ENCODE results near the gene ZNF580.

ZNF580 gene

GRCh38 chr19:55676383-55676782 is 35.6 kb downstream of the ZNF580 start:
- Mint-ChIP-seq H3K4me3 (peak overlapping the region; percentile 97), H3K4me1 (ENCODE audit: low read depth) (peaks cover 40% of the 10 kb centered on the region), H3K27ac (peak overlapping the region; percentile 46), H3K9me3 (no peaks in the 10 kb centered on the region), H3K27me3 (ENCODE audit: low read depth) (no peaks in the 10 kb centered on the region), H3K36me3 (ENCODE audit: low read depth) (peaks cover 24% of the 10 kb centered on the region)

GRCh38 chr19:55676889-55677505 is 36.2 kb downstream of the ZNF580 start:
- Mint-ChIP-seq H3K27me3 (ENCODE audit: low read depth) (no peaks in the 10 kb centered on the region), H3K9me3 (no peaks in the 10 kb centered on the region), H3K36me3 (ENCODE audit: low read depth) (peaks cover 22% of the 10 kb centered on the region), H3K4me3 (peak overlapping the region; percentile 97), H3K27ac (peak overlapping the region; percentile 46), H3K4me1 (ENCODE audit: low read depth) (peaks cover 38% of the 10 kb centered on the region)

GRCh38 chr19:55677572-55678028 is 36.8 kb downstream of the ZNF580 start:
- no peaks in the 10 kb centered on the region for H3K9me3 Mint-ChIP-seq
- peaks cover 21% of the 10 kb centered on the region for H3K36me3 Mint-ChIP-seq (ENCODE audit: low read depth)
- peak overlapping the region; percentile 31 for H3K4me3 Mint-ChIP-seq
- peaks cover 38% of the 10 kb centered on the region for H3K4me1 Mint-ChIP-seq (ENCODE audit: low read depth)
- H3K27me3 Mint-ChIP-seq (ENCODE audit: low read depth): no peaks in the 10 kb centered on the region
- H3K27ac Mint-ChIP-seq: peak overlapping the region; percentile 44

- H3K36me3 Mint-ChIP-seq (ENCODE audit: low read depth): peaks cover 21% of the 10 kb centered on the region
- H3K4me3 Mint-ChIP-seq: no peak overlapping the region
- no peaks in the 10 kb centered on the region for H3K9me3 Mint-ChIP-seq
- peaks cover 38% of the 10 kb centered on the region for H3K4me1 Mint-ChIP-seq (ENCODE audit: low read depth)
- no peaks in the 10 kb centered on the region for H3K27me3 Mint-ChIP-seq (ENCODE audit: low read depth)
- H3K27ac Mint-ChIP-seq: no peak overlapping the region
Measured at GRCh38 chr19:55678121-55678671, 37.4 kb downstream of the ZNF580 start.

- peaks cover 29% of the 10 kb centered on the region for H3K4me1 Mint-ChIP-seq (ENCODE audit: low read depth)
- peak overlapping the region; percentile 13 for H3K27ac Mint-ChIP-seq
- H3K9me3 Mint-ChIP-seq: no peaks in the 10 kb centered on the region
- H3K27me3 Mint-ChIP-seq (ENCODE audit: low read depth): no peaks in the 10 kb centered on the region
- H3K36me3 Mint-ChIP-seq (ENCODE audit: low read depth): peaks cover 26% of the 10 kb centered on the region
- no peak overlapping the region for H3K4me3 Mint-ChIP-seq
Measured at GRCh38 chr19:55679343-55680257, 38.8 kb downstream of the ZNF580 start.

GRCh38 chr19:55680339-55681130 is 39.7 kb downstream of the ZNF580 start:
- Mint-ChIP-seq H3K36me3 (ENCODE audit: low read depth) (peaks cover 24% of the 10 kb centered on the region), H3K4me1 (ENCODE audit: low read depth) (peaks cover 28% of the 10 kb centered on the region), H3K9me3 (no peaks in the 10 kb centered on the region), H3K27me3 (ENCODE audit: low read depth) (no peaks in the 10 kb centered on the region), H3K4me3 (no peak overlapping the region), H3K27ac (no peak overlapping the region)

GRCh38 chr19:55681131-55682092 is 40.6 kb downstream of the ZNF580 start:
- Mint-ChIP-seq H3K9me3 (no peaks in the 10 kb centered on the region), H3K27ac (no peak overlapping the region), H3K4me3 (no peak overlapping the region), H3K36me3 (ENCODE audit: low read depth) (peaks cover 29% of the 10 kb centered on the region), H3K4me1 (ENCODE audit: low read depth) (peaks cover 22% of the 10 kb centered on the region), H3K27me3 (ENCODE audit: low read depth) (no peaks in the 10 kb centered on the region)

- Mint-ChIP-seq H3K27me3 (ENCODE audit: low read depth) (no peaks in the 10 kb centered on the region), H3K4me1 (ENCODE audit: low read depth) (peaks cover 9% of the 10 kb centered on the region), H3K27ac (no peak overlapping the region), H3K9me3 (no peaks in the 10 kb centered on the region), H3K36me3 (ENCODE audit: low read depth) (peaks cover 17% of the 10 kb centered on the region), H3K4me3 (no peak overlapping the region)
Measured at GRCh38 chr19:55683449-55684261, 42.9 kb downstream of the ZNF580 start.

- Mint-ChIP-seq H3K4me1 (ENCODE audit: low read depth) (peaks cover 3% of the 10 kb centered on the region), H3K27ac (no peak overlapping the region), H3K9me3 (no peaks in the 10 kb centered on the region), H3K36me3 (ENCODE audit: low read depth) (peaks cover 14% of the 10 kb centered on the region), H3K4me3 (no peak overlapping the region), H3K27me3 (ENCODE audit: low read depth) (no peaks in the 10 kb centered on the region)
Measured at GRCh38 chr19:55684946-55685681, 44.3 kb downstream of the ZNF580 start.

- peaks cover 2% of the 10 kb centered on the region for H3K4me1 Mint-ChIP-seq (ENCODE audit: low read depth)
- H3K27me3 Mint-ChIP-seq (ENCODE audit: low read depth): no peaks in the 10 kb centered on the region
- H3K4me3 Mint-ChIP-seq: no peak overlapping the region
- H3K36me3 Mint-ChIP-seq (ENCODE audit: low read depth): peaks cover 14% of the 10 kb centered on the region
- H3K9me3 Mint-ChIP-seq: no peaks in the 10 kb centered on the region
- no peak overlapping the region for H3K27ac Mint-ChIP-seq
Measured at GRCh38 chr19:55685776-55686175, 45.0 kb downstream of the ZNF580 start.

- H3K4me3 Mint-ChIP-seq: no peak overlapping the region
- peaks cover 2% of the 10 kb centered on the region for H3K4me1 Mint-ChIP-seq (ENCODE audit: low read depth)
Measured at GRCh38 chr19:55686311-55687050, 45.7 kb downstream of the ZNF580 start.

More at GRCh38 chr19:55686311-55687050, 45.7 kb downstream of the ZNF580 start:
- no peaks in the 10 kb centered on the region for H3K9me3 Mint-ChIP-seq
- H3K27me3 Mint-ChIP-seq (ENCODE audit: low read depth): no peaks in the 10 kb centered on the region
- peaks cover 14% of the 10 kb centered on the region for H3K36me3 Mint-ChIP-seq (ENCODE audit: low read depth)
- H3K27ac Mint-ChIP-seq: no peak overlapping the region
